GM19455 (cell line): ENCODE measurements around the gene CASTOR1.

ENCODE experiments used
- ATAC-seq: cut with Tn5 transposase; IDR thresholded peaks from one replicate; pipeline ENCODE4 v1.9.1; 2021; ENCODE audit not compliant: unreplicated experiment

CASTOR1 gene

DNA sequence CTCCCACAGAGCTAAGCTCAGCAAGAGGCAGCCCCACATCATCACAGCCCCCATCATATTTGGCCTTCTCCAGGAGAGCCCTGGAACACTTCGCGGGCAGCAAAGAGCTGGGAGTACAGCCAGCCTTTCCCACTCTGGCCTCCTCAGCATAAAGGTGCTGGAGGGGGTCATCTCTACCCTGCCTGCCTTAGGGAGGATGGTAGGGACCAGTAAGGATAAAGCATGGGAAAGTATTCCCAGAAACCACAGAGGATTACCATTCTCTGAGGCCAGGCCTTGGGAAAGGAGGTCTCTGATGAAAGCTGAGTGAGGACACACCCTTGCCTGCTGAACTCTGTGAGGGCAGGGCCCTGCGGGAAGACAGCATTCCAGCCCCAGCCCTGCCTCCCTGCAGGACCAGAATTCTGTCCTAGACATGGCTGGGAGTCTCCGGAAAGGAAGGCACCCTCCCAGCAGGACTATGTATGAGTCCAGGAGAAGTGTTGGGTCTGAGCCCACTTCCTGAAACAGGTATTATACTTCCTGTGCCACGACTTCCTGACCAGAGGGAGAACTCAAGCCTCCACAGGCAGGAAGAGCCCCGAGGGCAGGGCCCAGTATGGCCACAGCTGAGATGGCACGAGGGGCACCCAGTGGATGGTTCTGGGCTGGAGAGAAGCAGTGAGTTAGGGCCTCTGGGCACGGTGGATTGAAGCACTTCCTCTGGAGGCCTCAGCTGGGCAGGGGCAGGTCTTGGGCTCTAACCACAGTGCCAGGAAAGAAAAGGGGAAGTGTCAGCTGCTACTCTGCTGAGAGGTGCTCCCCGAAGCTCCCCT, 12.9 kb upstream of the CASTOR1 start:
- no peak for ATAC-seq

DNA sequence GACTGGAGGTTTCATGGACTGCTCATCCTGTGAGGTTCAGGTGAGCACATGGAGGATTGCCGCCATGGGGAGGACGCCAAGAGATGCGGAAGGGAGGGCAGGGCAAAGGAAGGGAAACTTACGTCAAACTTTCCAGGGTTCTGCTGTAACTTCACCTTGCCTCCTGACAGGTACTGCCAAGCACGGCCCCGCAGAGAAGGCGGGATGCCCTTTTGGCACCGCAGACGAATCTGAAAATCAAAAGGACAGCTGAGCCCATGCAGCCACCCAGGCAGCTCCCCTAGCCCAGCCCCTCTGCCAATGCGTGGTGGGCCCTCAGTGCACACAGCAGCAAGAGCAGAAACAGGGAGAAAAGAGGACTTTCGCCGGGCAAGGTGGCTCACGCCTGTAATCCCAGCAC, 10.0 kb upstream of the CASTOR1 start:
- ATAC-seq = no peak

- no peak for ATAC-seq
Measured at GRCh38 chr22:30297991-30298701, 8.8 kb upstream of the CASTOR1 start.

DNA sequence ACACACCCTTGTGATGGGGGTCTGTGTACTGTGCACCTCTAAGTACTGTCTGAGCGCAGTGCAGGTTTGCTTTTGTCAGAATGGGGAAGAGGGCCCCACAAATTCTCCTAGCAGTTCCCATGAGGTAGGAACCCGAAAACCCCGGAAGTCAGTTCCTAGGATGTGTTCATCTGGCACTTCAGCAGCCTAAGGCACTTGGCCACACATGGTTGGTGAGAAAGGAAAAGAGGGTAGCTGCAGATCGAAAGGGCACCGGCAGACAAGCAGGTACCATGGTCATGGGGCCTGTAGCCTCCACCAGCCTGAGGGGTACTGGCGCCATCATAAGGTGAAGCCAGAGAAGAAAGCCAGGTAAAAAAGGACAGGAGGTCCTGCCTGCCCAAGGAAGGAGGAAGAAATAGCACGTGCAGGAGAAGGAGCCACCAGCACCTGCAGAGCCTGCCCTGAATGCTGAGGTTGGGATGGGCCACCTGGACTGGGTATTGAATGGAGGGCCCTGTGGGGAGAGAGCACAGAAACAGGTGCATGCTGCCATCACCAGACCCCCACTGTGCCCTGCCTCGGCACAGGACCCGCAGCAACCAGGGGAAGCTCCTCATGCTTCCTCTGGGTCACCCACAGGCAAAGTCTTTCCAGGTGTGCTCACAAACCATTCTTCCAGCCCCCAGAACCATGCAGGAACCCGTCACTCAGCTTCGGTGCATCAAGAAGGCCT, 8.1 kb upstream of the CASTOR1 start:
- no peak for ATAC-seq

- no peak for ATAC-seq
Measured at GRCh38 chr22:30296833-30297232, 7.5 kb upstream of the CASTOR1 start.

GRCh38 chr22:30296324-30296723, 7.0 kb upstream of the CASTOR1 start:
- ATAC-seq = no peak

GRCh38 chr22:30295576-30295975, 6.3 kb upstream of the CASTOR1 start:
- no peak for ATAC-seq

DNA sequence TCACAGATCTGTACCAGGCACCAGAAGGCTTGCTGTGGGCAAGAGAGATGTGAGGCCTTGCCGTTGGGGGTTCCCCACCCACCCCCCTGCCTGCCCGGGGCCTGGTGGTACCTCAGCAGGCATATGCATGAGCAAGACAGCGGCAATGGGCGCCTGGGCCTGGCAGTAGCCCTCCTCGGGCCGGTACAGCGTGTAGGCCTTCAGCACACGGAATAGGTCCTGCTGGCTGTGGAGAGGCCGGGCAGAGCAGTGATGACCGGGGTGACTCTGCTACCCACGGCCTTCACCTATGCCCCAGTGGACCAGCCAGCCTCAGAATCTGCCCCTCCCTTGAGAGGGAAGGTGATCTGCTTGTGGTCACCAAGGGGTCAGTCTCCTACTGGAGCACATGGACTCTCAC, 5.5 kb upstream of the CASTOR1 start:
- no peak for ATAC-seq

DNA sequence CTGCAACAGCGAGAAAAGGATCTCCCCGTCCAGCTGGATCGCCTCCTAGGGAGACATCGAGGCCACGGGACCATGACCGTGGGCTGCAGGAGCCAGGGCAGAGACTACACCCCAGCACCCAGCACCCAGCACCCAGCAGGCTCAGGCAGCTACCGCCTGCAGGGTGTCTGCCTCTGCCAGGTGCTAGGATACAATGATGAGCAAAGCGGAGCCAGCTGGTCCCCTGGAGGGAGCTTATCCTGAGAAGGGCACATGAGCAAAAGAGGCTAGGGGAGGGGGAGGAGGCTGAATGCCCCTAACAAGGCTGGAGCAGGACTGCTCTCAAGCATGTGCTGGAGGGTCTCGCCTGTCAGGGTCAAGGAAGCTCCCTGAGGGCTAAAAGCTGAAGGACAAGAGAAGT, 4.8 kb upstream of the CASTOR1 start:
- ATAC-seq = no peak

DNA sequence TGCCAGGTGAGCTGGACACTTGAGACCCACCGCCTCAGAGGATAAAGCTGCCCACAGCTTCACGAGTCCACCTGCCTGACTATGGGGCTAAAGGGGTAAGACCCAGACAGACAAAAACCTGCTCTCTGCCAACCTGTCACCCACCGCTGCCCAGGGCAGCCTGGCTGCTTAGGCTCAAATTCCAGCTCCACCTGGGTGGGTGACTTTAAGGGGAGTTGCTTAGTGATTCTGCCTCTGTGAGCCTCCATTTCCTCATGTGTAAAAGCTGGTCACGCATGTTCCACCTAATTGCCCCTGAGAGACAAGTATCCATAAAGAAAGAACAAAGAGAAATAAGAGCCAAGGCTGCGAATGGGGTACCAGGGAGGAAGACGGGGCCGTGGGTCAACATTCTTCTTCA, 3.7 kb upstream of the CASTOR1 start:
- ATAC-seq = no peak

DNA sequence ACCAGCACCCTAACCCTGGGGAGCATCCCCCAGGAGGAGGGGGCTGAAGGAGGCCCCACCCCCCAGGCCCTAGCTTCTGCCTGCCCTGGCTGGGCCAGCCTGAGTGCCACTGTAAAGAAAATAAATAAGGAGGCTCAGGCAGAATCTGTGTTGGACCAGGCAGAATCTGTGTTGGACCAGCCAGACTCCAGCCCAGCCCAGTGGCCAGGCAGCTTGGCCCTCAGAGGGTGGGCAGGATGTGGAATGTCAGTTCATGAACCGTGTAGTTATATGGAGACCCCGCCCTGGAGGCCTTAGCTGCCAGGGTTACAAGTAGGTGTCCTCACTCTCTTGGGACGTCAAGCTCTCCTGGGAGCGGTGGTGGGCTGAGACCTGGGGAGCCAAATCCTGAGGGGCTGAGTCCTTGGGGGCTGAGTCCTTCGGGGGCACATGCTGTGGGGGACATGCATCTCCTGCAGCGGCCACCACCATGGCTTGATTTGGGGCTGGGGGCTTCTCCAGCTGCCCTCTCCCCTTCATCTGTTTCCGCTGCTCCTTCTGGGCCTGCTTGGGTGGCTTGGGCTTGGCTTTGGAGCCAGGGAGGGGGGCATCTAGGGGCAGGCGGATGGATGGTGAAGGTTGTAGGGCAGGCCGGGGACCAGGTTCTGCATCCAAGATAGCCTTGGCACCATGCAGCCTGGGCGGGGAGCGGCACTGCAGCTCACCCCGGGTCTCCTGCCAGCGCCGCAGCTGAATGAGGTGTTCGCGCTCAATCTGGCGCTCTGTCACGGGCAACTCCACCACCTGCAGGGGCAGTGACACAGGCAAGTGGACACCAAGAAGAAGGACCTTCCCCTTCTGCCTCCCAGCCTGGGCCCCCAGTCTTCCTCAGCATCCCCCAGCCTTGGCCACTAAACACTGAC, 3.0 kb upstream of the CASTOR1 start:
- no peak for ATAC-seq

- ATAC-seq = no peak
Measured at GRCh38 chr22:30291058-30291892, 2.0 kb upstream of the CASTOR1 start.

DNA sequence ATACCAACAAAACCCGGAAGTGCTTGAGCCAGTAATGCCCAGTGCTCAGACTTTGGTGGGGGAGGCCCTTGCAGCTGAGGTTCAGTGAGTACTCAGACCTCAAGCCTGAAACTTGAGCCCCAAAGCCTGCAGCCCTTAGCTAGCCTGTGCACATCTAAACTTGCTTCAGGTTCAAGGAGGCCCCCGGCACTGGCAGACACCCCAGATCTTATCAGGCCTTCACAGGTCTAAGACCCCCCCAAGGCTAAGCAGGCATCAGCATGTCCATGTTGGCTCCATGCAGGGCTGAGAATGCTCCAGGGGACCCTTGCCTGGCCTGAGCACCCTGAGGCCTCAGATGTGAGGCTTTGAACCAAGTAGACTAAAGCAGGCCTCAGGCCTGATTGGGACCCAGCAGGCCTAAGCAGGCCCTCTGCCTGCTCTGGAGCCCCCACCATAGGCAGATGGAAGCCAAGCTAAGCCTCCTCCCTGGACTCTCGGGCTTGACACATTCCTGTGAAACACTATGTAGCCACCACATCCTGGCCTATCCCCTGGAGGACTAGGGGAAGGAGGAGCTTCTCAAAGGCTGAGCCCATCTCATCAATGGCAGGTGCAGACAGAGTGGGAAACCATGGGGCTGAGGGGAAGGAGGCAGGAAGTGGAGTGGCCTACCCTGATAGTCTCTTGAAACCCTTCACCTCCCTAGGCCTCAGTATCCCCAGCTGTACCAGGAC, 1.2 kb upstream of the CASTOR1 start:
- ATAC-seq = no peak

DNA sequence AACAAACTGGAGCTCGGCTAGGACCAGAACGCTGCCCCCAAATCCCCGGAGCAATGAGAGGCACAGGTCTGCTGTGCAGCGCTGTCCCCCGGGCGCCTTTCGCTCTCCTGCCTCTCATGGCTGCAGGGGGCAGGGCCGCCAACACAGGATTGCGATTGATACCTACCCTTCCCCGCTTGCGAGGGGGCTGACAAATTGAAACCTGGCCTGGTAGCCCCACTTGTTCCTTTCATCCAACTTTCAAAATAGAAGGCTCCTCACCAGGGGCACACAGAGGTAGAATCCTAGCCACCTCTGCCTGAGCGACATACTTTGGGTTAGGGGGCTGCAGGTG, 642 bp upstream of the CASTOR1 start:
- ATAC-seq = no peak

DNA sequence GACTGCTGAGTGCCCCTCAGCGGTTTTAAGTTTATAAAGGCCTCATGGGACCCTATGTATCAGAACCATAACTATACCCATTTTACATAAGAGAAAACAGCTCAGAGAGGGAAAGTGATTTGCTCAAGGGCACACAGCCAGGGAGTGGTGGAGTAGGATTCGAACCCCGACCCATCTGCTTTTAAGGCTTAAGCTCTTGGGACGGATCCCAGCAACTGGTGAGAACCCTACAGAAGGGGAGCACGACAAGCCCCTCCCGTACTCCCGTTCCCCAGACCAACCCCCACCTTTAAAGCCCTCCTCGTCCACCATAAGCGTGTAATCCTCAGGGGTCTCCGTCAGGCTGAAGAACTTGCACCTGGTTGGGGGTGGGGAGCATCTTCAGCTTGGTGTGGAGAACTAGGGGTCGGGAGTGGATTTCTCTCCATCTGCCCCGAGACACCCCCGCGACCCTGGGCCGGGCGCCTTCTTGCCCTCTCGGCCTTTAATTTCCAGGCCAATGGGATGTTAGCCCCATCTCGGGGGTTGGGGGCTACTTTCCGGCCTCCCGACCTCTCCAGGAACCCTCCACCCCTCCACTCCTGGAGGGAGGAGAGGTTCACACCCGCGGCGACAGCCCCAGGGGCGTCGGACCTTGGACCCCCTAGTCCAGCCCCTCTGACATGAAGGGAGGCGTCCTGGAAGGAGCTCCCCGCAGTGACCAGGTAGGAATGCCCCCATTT, 725 bp downstream of the CASTOR1 start:
- ATAC-seq = no peak

- no peak for ATAC-seq
Measured at GRCh38 chr22:30287648-30288418, 1.5 kb downstream of the CASTOR1 start.

DNA sequence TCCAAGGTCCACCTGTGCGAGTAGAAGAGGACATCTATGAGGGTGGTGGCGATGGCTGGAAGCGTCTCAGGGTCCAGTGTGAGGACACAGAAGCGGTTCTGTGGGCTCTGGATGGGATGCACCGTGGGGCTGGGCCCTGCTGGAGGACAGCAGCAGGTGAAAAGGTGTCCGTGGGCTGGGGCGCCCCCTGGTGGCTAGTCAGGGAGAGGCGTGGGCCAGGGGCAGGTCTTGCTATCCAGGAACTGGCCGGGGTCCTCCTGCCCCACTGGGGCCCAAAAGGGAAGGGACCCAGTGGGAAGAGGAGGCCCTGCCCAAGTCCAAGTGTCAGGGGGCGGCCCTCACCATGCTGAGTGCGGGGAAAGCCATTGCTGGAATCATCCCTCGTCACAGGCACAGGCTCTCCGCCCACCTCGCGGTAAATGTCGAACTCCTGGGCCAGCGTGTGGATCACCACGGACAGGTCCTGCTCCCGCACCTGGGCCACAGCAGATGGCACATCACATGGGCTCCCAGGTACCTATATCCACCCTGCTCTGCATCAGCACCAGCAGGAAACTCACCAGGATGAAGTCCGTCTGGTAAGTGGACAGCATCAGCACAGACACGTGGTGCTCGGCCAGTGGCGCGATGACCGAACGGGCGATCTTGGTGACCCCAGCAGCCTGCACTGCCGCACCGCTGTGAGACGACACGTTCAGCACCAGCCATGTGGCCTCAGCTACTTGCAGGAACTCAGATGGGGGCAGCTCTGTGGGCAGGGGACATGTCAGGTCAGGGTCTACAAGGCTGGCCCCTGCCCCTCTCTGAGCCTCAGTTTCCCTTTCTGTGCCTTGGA, 2.3 kb downstream of the CASTOR1 start:
- ATAC-seq = no peak
